Natural killer cell (primary cell): ENCODE results near the gene CREBBP. TPM values are rescaled to one million over a fixed set of nuclear protein-coding genes. Genes with fewer than 3 reads are reported as not detected.
"Not testable (repeated sequence)": the region's sequence is repeated elsewhere in the genome, so short reads cannot be mapped to it uniquely, and the experiment has no call there.

Source experiments
- ATAC-seq, 3 donors: fragments of 150-1000 bp in 2 of 3; fragments of 200-7000 bp in 1 of 3; cut with Tn5 transposase; 1 replicate in 1 of 3; 2 replicates in 2 of 3; pipeline ENCODE4 v1.10.0; 2021; ENCODE audit warnings: mild to moderate bottlenecking in 2 of 3, moderate library complexity in 2 of 3
- DNase-seq, 2 donors: peaks; one replicate each; pipeline versions ENCODE4 v3.0.0 to v3.0.0-alpha.2; 2013 to 2021; ENCODE audit warnings: mixed read lengths in 1 of 2
- H3K27ac ChIP-seq: one replicate; pipeline ENCODE4 v1.5.1; 2013; ENCODE audit warnings: mild to moderate bottlenecking, low read length
- H3K27me3 ChIP-seq: one replicate; pipeline ENCODE4 v1.6.1; 2013; ENCODE audit warnings: low read length; ENCODE audit not compliant: control insufficient read depth, insufficient read depth
- H3K36me3 ChIP-seq: one replicate; pipeline ENCODE4 v1.6.1; 2013; ENCODE audit warnings: low read length; ENCODE audit not compliant: control insufficient read depth, insufficient read depth
- H3K4me1 ChIP-seq: one replicate; pipeline ENCODE4 v1.6.1; 2013; ENCODE audit warnings: low read length; ENCODE audit not compliant: control insufficient read depth, insufficient read depth
- H3K4me3 ChIP-seq: one replicate; pipeline ENCODE4 v1.5.1; 2013; ENCODE audit warnings: low read length
- H3K9me3 ChIP-seq: one replicate; pipeline ENCODE4 v1.6.1; 2013; ENCODE audit warnings: low read length; ENCODE audit not compliant: control insufficient read depth, insufficient read depth
- H3K27ac Mint-ChIP-seq, 2 donors: one replicate each; pipeline ENCODE4 v1.8.0; 2022; ENCODE audit warnings: mild to moderate bottlenecking in 2 of 2, mixed read lengths in 2 of 2, moderate library complexity in 1 of 2
- H3K27me3 Mint-ChIP-seq, 2 donors: one replicate each; pipeline ENCODE4 v1.8.0; 2022; ENCODE audit warnings: low read depth in 2 of 2, mixed read lengths in 2 of 2
- H3K36me3 Mint-ChIP-seq: one replicate; pipeline ENCODE4 v1.8.0; 2022; ENCODE audit warnings: mixed read lengths
- H3K4me1 Mint-ChIP-seq, 2 donors: one replicate each; pipeline ENCODE4 v1.8.0; 2022; ENCODE audit warnings: mixed read lengths in 2 of 2
- H3K4me3 Mint-ChIP-seq: one replicate; pipeline ENCODE4 v1.8.0; 2022; ENCODE audit warnings: mild to moderate bottlenecking, moderate library complexity, mixed read lengths
- H3K9me3 Mint-ChIP-seq, 2 donors: one replicate each; pipeline ENCODE4 v1.8.0; 2022; ENCODE audit warnings: mixed read lengths in 2 of 2
- WGBS: methylation state at CpG from one replicate; pipeline ENCODE4 v1.1.7; 2013; ENCODE audit warnings: missing lambda C conversion rate; ENCODE audit not compliant: insufficient coverage; 5-methylcytosine and 5-hydroxymethylcytosine counted together
- intact Hi-C: fragments of 100-400 bp; cut with micrococcal nuclease; formaldehyde crosslinking; loops from one replicate; pipeline ENCODE4 v1.14.2; 2022
- total RNA-seq, 4 donors: library from RNA; stranded (reverse); fragments of 120-200 nt in 1 of 4; gene quantifications; one replicate each; pipeline versions ENCODE4 v1.2.3 to v1.2.4, GENCODE V29; 2013 to 2022
- TF ChIP-seq, protein P1 (sequence below): fragments of 200-600 bp; IDR thresholded peaks from one replicate; pipeline ENCODE4 v1.8.0; 2022; ENCODE audit warnings: antibody characterized with exemption

Gene CREBBP
- total RNA-seq, result 100 to 1,000 TPM; 197 to 234 (median 224) TPM
- total RNA-seq (2013), result 80.9 TPM

DNA sequence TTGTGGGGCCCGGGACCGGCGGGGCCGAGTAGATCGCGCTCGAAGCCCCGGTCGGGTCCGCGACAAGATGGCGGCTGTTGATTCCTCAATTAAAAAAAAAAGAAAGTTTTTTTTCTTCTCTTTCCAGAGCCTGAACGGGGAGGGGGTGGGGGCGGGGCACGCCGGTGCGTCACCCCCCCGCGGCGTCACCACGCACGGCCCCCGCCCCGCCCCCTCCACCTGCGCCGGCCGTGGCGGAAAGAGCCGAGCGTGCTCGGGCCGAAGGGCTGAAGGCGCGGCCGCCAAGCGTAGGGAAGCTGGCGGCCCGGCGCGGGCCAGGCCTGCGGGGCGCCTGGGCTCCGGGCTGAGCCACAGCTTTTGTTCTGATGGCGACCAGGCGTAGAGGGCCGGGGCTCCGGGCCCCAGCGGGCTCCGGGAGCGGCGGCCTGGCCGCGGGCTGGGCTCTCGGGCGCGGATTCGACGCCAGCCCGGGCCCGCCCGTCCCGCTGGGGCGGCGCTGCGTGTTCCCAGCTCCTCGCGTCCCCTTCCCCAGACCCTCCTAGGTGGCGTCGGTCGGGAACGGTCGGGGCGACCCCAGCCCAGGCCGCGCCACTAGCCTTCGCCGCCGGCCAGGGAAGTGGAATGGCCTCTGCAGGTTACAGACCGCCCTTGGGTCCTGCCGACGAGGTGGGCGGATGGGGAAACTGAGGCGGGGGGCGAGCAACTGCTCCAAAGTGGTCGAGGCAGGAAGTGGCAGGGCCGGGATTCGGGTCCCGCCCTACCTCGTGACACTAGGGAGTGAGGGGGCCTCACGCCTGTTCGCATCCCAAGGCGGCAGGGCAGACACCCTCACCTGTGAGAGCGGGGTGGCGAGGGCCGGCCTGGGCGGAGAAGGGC, at the start of gene CREBBP:
Gene CREBBP, minus strand, starts transcription at position 91 of the 876 bp plus-strand sequence. CDS start 797 bp downstream, outside the sequence.
- TF ChIP-seq, protein P1, sequence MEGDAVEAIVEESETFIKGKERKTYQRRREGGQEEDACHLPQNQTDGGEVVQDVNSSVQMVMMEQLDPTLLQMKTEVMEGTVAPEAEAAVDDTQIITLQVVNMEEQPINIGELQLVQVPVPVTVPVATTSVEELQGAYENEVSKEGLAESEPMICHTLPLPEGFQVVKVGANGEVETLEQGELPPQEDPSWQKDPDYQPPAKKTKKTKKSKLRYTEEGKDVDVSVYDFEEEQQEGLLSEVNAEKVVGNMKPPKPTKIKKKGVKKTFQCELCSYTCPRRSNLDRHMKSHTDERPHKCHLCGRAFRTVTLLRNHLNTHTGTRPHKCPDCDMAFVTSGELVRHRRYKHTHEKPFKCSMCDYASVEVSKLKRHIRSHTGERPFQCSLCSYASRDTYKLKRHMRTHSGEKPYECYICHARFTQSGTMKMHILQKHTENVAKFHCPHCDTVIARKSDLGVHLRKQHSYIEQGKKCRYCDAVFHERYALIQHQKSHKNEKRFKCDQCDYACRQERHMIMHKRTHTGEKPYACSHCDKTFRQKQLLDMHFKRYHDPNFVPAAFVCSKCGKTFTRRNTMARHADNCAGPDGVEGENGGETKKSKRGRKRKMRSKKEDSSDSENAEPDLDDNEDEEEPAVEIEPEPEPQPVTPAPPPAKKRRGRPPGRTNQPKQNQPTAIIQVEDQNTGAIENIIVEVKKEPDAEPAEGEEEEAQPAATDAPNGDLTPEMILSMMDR, result no peak
- H3K27ac Mint-ChIP-seq, result peak within 1 kb of the TSS; percentile 83
- H3K4me1 Mint-ChIP-seq, result peaks cover 40% of the 10 kb centered on the region in 2 donors
- DNase-seq (peak; percentile 88 to 95), ATAC-seq (peak; percentile 81 to 95 (median 85))
- Histone ChIP-seq H3K9me3 (no peaks in the 10 kb centered on the region), H3K4me1 (peaks cover 34% of the 10 kb centered on the region), H3K36me3 (no peaks in the 10 kb centered on the region), H3K27me3 (peaks cover 3% of the 10 kb centered on the region), H3K4me3 (peak within 1 kb of the TSS; percentile 57), H3K27ac (no peak within 1 kb of the TSS)
- no peaks in the 10 kb centered on the region for H3K9me3 Mint-ChIP-seq
- WGBS, result 7% methylated on average over 96 of the region's 96 CpGs
- H3K27me3 Mint-ChIP-seq, result peaks cover 11 to 21% of the 10 kb centered on the region in 2 donors
- peak within 1 kb of the TSS; percentile 94 for H3K4me3 Mint-ChIP-seq
- intact Hi-C loops, result no loop called here
- H3K36me3 Mint-ChIP-seq, result peaks cover 10% of the 10 kb centered on the region

DNA sequence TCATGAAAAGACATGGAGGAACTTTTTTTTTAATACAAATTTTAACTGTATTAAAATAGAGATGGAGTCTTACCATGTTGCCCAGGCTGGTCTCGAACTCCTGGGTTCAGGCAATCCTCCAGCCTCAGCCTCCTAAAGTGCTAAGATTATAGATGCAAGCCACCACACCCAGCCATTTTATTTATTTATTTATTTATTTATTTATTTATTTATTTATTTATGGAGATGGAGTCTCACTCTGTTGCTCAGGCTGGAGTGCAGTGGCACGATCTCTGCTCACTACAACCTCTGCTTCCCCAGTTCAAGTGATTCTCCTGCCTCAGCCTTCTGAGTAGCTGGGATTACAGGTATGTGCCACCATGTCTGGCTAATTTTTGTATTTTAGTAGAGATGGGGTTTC, 46.6 kb upstream of the CREBBP start:
- H3K4me1 ChIP-seq, H3K27ac ChIP-seq, H3K4me3 Mint-ChIP-seq, H3K27ac Mint-ChIP-seq, H3K9me3 ChIP-seq, DNase-seq, H3K36me3 ChIP-seq, H3K27me3 ChIP-seq, H3K4me3 ChIP-seq, ATAC-seq, intact Hi-C loops, H3K9me3 Mint-ChIP-seq, H3K36me3 Mint-ChIP-seq, H3K4me1 Mint-ChIP-seq: not testable (repeated sequence)
- WGBS, result no CpG with 5 or more reads among the region's 2 CpGs
- peaks cover 11 to 19% of the 10 kb centered on the region in 2 donors for H3K27me3 Mint-ChIP-seq

DNA sequence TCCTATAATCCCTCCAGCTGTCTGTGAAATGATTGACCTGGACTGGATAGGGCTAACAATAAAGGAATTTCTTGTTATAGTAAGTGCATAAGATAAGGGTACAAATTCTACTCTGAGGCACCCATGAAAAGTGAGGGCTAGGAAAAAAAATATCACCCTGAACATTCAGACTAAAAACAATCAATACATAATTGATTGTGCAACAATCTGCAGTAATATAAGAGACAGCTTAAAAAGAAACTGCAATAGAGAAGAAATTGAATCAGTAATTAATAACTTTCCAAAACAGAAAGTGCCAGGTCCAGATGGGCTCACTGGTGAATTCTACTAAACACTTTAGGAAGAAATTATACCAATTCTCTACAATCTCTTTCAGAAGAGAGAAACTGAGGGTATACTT, 44.2 kb upstream of the CREBBP start:
- H3K27me3 Mint-ChIP-seq, result peaks cover 8 to 10% of the 10 kb centered on the region in 2 donors
- DNase-seq, result no peak
- Histone ChIP-seq H3K9me3 (no peaks in the 10 kb centered on the region), H3K36me3 (no peaks in the 10 kb centered on the region), H3K4me1 (no peaks in the 10 kb centered on the region), H3K4me3 (no peak overlapping the region), H3K27ac (no peak overlapping the region), H3K27me3 (no peaks in the 10 kb centered on the region)
- intact Hi-C loops, result no loop called here
- no peak for ATAC-seq
- no peak overlapping the region for H3K27ac Mint-ChIP-seq
- H3K36me3 Mint-ChIP-seq, result no peaks in the 10 kb centered on the region
- no peaks in the 10 kb centered on the region for H3K4me1 Mint-ChIP-seq
- no peaks in the 10 kb centered on the region for H3K9me3 Mint-ChIP-seq
- H3K4me3 Mint-ChIP-seq, result no peak overlapping the region
- TF ChIP-seq, protein P1, result no peak

DNA sequence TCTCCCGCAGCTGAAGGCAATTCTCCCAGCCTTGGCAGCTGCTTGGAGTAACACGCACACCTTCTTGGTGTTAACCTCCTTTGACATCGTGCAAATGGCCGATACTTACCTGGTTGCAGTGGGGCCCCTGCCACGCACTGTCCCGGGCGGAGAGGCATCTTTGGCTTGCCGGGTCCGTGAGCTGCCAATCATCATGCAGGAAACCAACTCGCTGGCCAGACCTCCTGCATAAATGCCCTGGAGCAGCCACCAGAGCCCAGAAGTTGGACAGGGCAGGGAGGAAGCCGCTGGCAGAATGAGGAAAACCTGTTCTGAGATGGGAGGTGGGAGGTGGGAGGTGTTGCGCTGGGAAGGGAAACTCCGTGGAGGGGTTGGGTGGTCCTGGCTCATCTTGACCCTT, 41.7 kb upstream of the CREBBP start:
- intact Hi-C loops, result no loop called here
- no peak overlapping the region for H3K27ac ChIP-seq
- TF ChIP-seq, protein P1, result no peak
- no peak overlapping the region for H3K4me3 ChIP-seq
- no peak for DNase-seq
- Mint-ChIP-seq H3K27ac (no peak overlapping the region), H3K27me3 (peaks cover 10 to 14% of the 10 kb centered on the region in 2 donors), H3K4me1 (no peaks in the 10 kb centered on the region), H3K4me3 (no peak overlapping the region), H3K36me3 (no peaks in the 10 kb centered on the region), H3K9me3 (peaks cover 3% of the 10 kb centered on the region in 2 donors)
- H3K27me3 ChIP-seq, result no peaks in the 10 kb centered on the region
- H3K4me1 ChIP-seq, result no peaks in the 10 kb centered on the region
- peaks cover 1% of the 10 kb centered on the region for H3K9me3 ChIP-seq
- ATAC-seq, result no peak
- H3K36me3 ChIP-seq, result no peaks in the 10 kb centered on the region
- 74% methylated on average over 13 of the region's 13 CpGs for WGBS
